ENCODE data around the gene LUZP2.

The LUZP2 gene

DNA sequence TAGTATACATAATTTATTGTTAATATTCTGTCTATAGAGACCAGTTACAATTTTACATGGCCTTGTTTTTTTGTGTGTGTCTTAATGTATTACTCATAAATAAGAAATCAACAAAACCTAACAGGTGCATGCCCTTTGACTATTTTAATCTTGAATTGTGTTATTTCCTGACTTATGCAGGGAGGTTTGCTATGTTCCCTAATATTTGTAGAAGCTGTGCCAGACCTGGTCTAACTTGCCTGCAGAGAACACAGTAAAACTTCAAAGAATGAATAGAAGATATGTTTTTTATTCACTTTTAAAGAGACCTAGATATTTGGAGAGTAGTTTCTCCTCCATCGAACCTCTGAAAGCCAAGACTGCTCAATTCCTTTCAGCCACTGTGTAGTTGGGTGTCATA, 234.7 kb downstream of the LUZP2 start:
- DNase-seq = no peak

DNA sequence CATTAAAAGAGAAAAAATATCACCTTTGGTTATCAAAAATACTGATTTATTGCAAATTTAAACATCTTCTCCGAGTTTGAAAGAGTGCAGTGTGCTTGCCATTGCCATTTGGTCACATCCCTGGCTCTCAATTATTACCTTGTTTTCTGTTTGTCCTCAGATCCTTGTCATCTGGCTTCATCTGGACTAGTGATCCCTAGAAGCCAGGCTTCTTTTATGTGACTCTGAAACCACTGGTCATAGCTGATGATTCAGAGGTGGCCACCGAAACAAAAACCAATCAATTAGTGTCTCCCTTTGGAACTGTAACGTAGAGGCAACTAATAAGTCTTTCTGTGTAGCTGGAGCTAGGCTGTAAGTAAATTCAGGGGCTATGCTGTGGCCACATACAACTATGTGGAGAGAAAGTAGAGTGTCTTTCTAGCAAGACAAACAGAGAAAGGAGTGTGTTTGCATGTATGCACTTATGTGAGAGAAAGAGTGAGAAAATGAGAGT, 237.9 kb downstream of the LUZP2 start:
- no peak for DNase-seq

DNA sequence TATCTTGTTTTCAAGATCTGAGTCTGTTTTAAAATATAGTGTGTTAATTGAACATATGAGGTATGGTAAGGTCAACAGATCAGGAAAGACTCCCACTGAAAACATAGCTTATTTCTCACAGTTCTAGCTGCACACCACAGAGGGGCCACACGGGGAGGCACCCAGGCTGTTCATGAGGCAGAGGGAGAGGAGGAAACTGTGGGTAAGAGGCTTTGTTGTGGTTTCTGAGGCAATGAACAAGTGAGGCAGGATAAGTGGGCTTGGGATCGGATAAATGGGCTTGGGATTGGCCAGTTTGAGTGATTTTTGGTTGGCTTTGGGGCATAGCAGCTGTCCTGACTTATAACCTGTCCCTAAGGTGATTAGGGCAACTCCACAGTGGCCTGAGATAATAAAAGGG, 242.1 kb downstream of the LUZP2 start:
- DNase-seq = no peak

DNA sequence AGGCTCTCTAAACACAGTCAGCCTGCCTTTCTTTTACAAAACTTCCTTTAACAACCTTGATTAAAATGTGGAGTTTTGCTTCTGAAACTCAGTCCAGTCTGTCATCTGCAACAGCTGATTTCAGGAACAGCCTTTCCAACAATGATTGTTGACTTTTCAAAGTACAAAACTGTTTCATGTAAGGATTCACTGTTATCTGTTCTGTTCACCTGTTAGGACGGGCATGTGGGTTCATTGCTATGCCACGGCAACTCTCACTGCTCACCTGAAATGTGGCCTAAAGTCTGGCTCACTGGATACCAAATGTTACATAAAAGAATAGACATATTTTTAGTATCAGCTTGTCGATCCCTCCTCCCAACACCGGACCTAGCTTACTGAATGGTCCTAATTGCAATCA, 242.8 kb downstream of the LUZP2 start:
- no peak for DNase-seq

DNA sequence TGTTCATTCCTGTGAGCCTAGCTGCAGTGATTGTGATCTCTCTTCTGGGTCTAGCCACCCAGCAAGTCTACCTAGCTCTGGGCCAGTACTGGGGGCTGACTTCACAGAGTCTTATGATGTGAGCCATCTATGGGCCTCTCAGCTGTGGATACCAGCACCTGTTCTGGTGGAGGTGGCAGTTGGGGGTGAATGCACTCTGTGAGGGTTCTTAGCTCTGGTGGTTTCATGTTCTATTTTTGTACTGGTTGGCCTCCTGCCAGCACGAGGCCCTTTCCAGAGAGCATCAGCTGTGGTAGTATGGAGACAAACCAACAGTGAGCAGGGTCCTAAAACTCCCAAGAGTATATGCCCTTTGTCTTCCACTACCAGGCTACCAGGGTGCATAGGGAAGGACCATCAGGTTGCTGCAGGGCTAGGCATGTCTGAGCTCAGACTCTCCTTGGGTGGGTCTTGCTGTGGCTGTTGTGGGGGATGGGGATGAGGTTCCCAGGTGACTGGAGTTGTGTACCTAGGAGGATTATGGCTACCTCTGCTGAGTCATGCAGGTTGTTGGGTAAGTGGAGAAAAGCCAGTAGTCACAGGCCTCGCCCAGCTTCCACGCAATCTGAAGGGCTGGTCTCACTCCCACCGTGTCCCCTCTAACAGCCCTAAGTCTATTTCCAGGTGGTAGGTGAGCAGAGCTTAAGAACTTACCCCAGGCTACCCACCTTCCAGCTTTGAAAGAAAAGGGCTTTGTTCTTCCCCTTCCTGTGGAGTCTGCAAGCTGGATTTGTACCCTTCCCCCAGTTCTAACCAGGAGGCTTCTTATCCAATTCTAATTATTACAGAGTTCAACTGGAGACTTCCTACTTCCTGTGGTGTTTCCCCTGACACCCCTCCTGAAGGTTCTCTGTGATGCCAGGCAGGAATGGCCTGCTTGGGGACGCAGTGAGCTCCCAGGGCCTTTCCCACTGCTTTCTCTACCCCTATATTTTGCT, 250.7 kb downstream of the LUZP2 start:
- DNase-seq = no peak

DNA sequence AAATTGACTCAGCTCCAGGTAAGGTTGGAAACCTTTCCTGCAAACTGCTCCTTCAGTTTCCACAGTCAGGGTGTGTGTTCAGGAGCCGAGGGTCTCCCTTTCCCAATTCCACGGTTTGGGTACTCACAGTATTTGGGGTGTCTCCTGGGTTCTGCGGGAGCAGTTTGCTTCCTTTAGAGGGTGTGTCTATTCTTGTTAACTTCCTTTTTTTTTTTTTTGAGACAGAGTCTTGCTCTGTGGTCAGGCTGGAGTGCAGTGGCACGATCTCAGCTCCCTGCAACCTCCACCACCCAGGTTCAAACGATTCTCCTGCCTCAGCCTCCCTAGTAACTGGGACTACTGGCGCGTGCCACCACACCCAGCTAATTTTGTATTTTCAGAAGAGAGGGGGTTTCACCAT, 251.4 kb downstream of the LUZP2 start:
- no peak for DNase-seq

DNA sequence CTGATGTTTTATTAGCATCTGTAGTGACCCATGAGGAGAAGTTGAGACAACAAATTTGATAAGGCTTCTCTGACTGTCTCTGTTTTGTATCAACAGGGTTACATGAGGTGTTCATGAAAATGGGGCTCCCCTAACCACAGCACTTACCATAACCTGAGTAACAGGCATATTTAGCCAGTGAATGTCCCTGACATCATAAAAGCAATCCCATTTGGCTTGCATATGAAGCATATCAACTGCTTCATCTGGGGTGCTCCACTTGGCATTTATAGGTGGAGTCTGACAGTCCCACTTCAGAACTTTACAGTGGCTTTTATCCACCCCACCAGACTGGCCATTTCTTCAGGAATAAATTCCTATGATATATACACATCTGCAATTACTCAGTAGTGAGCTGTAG, 257.6 kb downstream of the LUZP2 start:
- no peak for DNase-seq

DNA sequence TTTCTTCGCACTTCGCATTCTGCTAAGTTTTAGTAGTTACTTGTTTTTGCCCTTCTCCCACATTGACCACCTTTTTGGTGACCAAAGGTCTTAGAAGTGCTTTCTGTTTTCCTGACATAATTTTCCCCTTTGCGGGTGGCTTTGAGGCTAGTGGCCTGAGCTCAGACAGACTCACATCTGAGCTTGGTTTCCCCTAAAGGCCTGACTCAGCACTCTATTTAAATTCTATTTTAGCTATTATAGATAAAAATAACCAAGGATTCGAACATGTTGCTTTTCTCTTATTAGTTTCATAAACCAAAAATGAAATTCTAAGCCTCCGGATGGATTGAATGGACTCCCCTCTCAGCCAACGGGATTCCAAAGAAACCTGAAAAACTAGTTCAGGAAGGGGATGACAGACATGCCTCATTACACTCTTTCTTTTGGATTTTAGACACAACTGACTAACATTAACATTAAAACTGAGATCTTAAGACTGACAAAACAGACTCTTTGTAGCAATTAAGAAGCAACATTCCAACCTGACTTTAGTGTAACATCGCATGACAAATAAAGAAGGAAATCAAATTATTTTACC, 258.5 kb downstream of the LUZP2 start:
- DNase-seq = no peak

DNA sequence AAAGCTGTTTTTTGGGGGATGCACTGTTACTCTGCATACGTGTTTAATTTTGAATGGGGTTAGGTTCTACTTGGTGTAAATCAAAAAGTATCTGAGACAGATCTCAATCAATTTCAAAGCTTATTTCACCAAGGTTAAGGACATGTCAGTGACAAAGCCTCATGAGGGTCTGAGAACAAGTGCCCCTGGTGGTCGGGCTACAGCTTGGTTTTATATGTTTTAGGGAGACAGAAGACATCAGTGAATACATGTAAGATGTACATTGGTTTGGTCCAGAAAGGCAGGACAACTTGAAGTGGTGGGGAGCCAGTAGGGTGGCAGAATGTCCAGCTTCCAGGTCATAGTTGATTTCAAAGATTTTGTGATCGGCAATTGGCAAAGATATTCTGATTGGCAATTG, 262.9 kb downstream of the LUZP2 start:
- DNase-seq = no peak

DNA sequence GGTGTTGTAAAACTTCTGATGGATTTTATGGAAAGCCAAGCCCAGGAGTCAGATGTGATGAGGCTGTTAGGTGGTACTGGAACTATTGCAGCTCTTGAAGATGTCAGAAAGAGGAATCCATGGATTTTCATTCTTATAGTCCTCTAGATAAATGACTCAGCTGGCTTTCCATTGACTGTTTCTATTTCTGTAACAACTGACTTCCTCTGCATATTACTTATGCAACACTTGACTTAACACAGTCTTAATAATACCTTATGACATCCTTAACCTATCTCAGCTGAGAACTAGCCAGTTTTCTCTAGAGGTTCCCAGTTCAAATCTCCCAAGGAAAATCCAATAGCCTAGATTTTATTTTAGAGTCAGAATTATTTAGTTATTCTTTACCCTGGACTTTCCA, 263.8 kb downstream of the LUZP2 start:
- DNase-seq = no peak

DNA sequence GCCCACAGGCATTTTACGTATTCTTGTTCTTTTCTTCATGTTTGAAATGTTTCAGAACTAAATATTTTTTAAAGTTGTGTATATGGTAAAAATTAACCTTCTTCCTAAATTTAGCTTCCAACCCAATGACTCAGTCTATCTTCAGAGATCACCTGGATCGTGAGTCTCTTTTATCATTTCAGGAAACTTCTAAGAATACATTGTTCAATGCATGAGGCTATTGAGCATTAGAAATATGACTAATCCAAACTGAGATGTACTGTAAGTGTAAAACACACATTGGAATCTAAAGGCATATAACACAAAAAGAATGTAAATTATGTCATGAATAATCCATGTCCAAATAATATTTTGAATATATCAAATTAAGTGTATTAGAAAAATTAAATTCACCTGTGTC, 265.2 kb downstream of the LUZP2 start:
- DNase-seq = no peak

DNA sequence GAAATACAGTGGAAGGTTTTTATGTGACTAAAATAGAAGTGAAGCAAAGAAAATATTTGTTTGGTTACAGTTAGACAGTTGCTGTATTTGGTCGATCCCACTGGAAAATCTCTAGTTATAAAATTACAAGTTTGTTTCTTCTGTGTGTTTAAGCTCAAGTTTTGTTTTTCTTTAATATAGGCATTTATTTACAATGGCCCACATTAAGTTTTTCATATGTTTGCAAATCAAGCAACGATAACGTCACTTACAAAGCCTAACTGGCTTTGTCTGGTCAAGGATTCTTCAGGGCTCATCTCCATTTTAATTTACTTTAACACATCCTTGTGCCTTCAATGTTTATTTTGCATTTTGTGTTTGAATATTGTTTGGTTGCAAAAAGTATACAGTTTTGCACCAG, 270.6 kb downstream of the LUZP2 start:
- no peak for DNase-seq

DNA sequence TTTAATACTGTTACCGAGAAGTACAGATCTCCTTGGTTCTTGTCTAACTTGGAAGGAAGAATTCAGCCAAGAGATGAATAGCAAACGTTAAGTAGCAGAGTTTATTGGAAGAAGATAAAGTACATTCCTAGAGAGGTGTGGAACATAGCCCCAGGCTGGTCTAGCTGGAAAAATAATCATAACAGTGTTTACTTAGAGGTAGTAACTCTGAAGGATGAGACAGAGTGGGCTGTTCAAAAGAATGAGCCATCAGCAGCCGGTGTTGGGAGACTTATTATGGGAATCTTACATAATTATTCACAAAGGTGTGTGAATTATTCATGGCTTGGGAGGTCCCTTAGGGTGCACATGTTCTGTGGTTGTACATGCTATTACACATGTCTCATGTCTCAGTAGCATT, 276.5 kb downstream of the LUZP2 start:
- DNase-seq = no peak

DNA sequence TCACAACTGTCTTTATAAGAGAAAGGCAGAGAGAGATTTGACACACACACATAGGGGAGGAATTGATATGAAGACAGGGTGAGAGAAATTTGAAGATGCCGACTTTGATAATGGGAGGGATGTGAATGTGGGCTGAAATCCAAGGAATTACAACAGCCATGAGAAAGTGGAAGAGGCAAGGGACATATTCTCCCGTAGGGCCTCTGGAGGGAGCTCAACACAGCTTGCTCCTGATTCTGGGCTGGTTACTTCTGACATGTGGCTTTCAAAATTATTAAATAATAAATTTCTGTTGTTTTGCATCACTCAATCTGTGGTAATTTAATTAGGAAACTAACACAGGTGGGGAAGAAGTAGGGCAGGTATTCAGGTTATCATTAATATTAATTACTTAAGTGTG, 282.9 kb downstream of the LUZP2 start:
- no peak for DNase-seq

DNA sequence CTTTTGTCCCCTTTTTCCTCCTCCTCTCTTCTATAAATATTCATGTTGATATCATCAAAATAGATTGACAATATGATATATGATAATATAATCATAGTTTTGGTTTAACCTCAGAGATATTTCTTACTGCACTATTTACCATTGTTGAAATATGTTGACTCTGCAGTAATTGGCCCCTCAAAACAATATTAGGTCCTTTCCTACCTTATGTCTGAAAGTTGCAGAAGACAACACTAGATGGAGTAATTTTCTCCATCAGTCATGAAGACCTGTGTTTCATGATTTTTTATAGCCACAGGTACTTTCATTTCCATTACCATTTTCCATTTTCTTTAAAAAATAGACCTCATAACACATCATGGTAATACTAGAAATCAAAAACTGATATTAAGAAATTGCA, 284.4 kb downstream of the LUZP2 start:
- no peak for DNase-seq

DNA sequence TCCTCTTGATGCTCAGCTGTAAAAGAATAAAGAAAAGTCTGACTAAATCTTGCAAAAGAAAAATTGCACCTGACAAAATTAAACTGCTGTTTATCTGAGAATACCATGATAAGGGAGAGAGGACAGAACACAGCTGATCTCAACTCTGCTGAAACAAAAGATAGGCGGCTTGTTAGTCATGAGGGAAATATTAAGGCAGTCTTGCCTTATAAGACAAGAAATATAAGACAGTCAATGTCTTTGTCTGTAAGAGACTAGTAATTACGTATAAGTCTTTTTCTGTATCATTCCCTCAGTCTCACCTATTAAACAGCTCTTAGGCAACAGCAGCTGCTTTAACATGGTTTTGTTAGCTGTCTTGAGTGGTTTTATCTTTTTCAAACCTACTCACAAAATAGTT, 296.6 kb downstream of the LUZP2 start:
- no peak for DNase-seq

DNA sequence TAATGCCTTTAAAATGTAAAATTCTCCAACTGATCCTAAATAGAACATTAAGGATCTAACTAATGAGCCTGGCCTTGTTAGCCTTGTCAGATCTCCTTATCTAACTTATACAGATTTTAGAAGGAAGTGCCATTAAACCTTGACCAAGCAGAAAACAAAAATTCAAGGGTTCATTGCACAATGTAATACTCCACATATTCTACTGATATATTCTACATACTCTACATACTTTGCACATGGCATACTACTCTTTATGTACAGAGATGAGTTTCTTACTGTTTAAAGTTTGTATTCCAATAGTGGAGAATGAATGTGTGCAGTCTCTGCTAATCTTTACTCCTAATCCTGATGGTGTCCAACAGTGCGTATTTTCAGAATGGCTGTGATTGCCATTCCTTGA, 297.2 kb downstream of the LUZP2 start:
- no peak for DNase-seq

DNA sequence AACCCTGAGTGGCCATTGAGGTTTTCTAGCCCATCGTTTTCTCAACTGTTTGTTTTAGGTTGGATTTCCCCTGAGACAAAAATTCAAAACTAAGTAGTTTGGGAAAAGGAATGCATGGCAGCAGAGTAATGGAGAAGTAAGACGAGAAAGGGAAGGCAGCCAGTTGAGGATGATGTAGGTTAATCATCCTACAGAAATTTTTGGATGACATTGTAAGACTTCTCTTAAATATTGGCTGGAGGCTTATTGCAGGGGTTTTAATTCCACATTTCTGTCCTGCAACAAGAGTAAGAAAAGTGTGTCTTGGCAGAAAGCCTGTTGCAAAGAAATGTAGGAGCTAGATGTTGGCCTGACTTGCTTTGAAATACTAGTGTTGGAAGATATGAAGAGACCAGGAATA, 308.8 kb downstream of the LUZP2 start:
- DNase-seq = no peak

DNA sequence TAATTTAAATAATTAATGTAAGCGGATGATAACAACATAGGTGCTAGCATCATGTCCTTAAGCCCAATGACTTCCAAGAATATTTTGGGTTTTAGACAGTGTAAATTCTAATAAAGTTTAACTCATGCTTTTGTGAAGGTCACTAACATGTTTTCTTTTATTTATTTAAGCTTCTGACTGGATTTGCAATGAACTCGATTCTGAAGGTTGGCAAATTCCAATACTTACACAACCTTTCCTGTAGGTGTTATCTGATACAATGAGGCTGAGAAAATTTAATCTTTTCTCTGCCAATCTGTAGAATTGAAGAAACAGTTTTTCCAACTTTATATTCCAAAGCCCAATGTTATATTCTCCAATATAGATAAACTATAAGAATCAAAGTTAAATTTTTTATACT, 311.3 kb downstream of the LUZP2 start:
- DNase-seq = no peak

DNA sequence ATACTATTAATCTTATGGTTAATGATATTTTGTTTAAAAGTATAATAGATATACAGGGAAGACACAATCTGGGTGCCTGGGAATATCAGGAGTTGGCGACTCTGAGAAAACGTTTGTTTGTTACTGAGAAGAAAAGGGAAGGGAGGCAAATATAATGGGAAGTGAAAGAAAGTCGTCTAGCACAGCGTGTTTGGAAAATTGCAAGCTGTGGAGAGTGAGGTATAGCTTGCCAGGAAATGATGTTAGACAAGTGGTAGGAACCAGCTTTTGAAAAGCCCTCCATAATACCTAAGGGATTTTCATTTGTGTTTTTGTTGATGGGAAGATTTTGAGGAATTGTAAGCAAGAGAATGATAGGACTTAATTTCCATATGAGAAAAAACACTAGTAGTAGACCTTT, 322.2 kb downstream of the LUZP2 start:
- DNase-seq = no peak

DNA sequence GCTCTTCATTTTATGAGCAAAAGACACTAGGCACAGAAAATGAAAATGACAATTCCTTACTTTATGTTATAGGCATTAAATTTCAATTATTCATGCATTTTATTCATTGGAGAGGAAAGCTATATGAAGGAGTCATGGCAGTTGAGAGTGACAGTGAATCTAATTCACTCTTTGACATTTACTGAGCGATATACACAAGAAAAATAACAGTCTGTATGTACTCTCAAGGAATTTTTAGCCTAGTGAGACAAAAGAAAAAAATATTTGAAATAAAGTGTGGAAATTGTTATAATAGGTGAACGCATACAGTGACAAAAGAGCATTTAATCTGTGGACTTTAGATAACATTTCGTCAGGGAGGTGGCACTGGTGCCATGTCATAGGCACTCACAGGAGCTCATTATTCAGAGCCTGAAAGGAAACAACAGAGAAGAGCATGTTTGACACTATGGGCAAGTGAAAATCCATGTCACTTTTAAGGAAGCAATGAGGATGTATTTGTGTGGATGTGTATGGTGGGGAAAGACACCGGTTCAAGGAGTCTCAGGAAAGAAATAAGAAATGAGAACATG, 323.1 kb downstream of the LUZP2 start:
- no peak for DNase-seq

DNA sequence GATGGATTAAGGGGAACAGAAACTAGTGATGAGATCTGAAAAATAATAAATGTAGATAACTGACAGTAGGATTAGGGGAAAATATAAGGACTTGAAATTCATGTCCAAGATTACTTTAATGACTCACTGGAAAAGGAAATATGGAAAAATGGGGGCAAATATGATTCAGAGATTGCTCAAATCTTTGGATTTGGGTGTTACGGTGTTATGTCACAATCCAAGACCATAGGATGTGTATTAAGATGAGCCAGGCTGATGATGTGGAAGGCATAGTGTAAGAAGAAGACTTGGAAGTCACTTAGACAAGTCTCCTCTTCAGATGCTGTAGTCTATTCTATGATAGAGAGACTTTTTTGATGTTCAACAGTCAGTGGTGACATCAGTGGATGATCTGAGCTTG, 323.7 kb downstream of the LUZP2 start:
- no peak for DNase-seq

DNA sequence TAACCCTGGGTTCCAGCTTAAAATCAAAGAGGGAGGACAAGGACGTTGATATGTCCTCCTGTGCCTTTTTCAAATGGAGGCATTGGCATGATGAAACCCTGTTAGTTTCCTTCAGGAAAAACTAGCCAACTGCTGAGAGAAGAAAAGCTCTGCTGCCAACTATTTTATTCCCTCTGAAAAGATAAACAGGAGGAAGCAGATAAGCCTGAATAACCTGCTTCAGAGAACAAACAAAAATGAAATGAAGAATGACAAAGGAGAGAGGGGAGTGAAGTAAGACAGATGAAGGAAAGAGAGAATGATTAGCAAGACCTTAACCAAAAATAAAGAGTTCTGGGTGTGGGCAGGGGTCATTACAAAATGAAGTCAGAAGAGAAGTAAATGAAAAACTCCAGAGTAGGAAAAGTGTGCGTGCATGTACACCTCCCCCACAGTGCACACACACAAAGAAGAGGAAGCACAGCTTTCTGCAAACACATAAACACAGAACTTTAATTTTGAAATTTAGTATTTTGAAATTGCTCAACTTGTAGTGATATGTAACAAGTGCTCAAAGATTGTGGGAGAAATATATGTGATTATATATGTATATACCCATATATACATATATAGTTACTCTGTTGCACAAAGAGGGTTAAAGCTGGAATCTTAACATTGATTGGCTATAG, 332.2 kb downstream of the LUZP2 start:
- no peak for DNase-seq

DNA sequence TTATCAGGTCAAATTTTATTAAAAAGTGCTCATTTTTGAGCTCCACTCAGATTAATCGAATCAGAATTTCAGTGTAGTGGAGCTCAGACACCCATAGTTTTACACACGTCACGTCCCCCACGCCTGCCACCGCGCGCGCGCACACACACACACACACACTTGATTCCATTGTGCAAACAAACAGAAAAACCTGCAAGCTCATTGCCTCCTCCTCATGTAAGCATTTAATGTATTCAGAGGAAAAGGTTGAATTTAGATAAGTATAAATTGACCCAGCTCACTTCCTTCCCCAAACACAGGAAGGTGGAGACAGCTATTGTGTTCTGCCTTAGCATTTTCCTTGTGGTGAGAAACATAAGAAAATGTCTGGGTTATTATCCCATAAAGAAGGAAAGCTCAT, 336.7 kb downstream of the LUZP2 start:
- no peak for DNase-seq
